Heart right ventricle (tissue), 16 donors: ENCODE measurements around the gene GRIN2B. TPM values are rescaled to one million over a fixed set of nuclear protein-coding genes. Genes with fewer than 3 reads are reported as not detected.

Source experiments
- ATAC-seq, 8 donors: fragments of 200-7000 bp; cut with Tn5 transposase; one replicate each; pipeline ENCODE4 v1.9.1; 2020; ENCODE audit warnings: mild to moderate bottlenecking in 8 of 8, moderate library complexity in 8 of 8, moderate number of reproducible peaks in 1 of 8
- DNase-seq, 2 donors: peaks; one replicate each; pipeline ENCODE4 v3.0.0-alpha.2; 2020
- H3K27ac ChIP-seq, 10 donors: fragments of 200-600 bp; sonication (generic) in 2 of 10; one replicate each; pipeline versions ENCODE4 v1.5.0 to v1.8.0; 2020 to 2022; ENCODE audit warnings: mild to moderate bottlenecking in 3 of 10
- H3K27me3 ChIP-seq, 7 donors: fragments of 200-600 bp; one replicate each; pipeline ENCODE4 v1.8.0; 2021 to 2022; ENCODE audit warnings: mild to moderate bottlenecking in 2 of 7
- H3K36me3 ChIP-seq, 9 donors: fragments of 200-600 bp; sonication (generic) in 1 of 9; one replicate each; pipeline versions ENCODE4 v1.5.0 to v1.8.0; 2020 to 2022; ENCODE audit warnings: mild to moderate bottlenecking in 2 of 9
- H3K4me1 ChIP-seq, 9 donors: fragments of 200-600 bp; sonication (generic) in 1 of 9; one replicate each; pipeline versions ENCODE4 v1.5.0 to v1.8.0; 2020 to 2022; ENCODE audit warnings: mild to moderate bottlenecking in 4 of 9
- H3K4me3 ChIP-seq, 10 donors: fragments of 200-600 bp; sonication (generic) in 2 of 10; one replicate each; pipeline versions ENCODE4 v1.5.0 to v1.8.0; 2020 to 2022; ENCODE audit warnings: mild to moderate bottlenecking in 7 of 10, moderate library complexity in 2 of 10
- H3K9me3 ChIP-seq, 11 donors: fragments of 200-600 bp in 10 of 11; sonication (generic) in 2 of 11; one replicate each; pipeline versions ENCODE4 v1.5.0 to v1.8.0; 2013 to 2022; ENCODE audit warnings: mild to moderate bottlenecking in 2 of 11, control low read depth in 1 of 11, moderate library complexity in 1 of 11
- CTCF ChIP-seq, 9 donors: fragments of 200-600 bp; sonication (generic) in 2 of 9; IDR thresholded peaks; one replicate each; pipeline versions ENCODE4 v1.5.0 to v1.8.0; 2021 to 2022; ENCODE audit warnings: antibody characterized with exemption in 9 of 9, mild to moderate bottlenecking in 5 of 9, moderate library complexity in 1 of 9
- WGBS, 2 donors: extraction: QIAGEN DNeasy Blood & Tissue Kit; methylation state at CpG; one replicate each; pipeline ENCODE4 v1.1.7; 2013; ENCODE audit warnings: inconsistent platforms in 1 of 2; 5-methylcytosine and 5-hydroxymethylcytosine counted together
- intact Hi-C, 10 donors: fragments of 100-400 bp; cut with DNase I; formaldehyde crosslinking; loops; one replicate each; pipeline versions ENCODE4 v1.11.1 to v1.14.2; 2022
- polyA plus RNA-seq, 2 donors: library from polyadenylated mRNA; stranded (reverse); fragments of 200-250 nt; gene quantifications; one replicate each; pipeline ENCODE4 v1.2.3, GENCODE V29; 2013
- total RNA-seq, 10 donors: library from RNA; stranded (reverse); fragmentation: NEBNext Ultra II Directional in 3 of 10; extraction: Animal tissue kit (Norgen Biotek cat#: 25700) in 3 of 10; gene quantifications; one replicate each; pipeline versions ENCODE4 v1.2.1 to v1.2.4, GENCODE V29; 2021 to 2023
- donor health status: Arrhythmogenic right ventricular cardiomyopathy.
- donor health status: ischemic (EF 13 %, LVEDD 7.1; RV severe dilation, severe dysfunction).
- donor health status: healthy with polysubstance abuse.
- donor health status: DM: no; HTN: yes; CAD: no.
- donor health status: DM: no; HTN: no; CAD: no.
- donor health status: ischemic (EF 25% LVEDD 6.9; RV normal size, moderate dysfunction).
- donor health status: ischemic (EF 25% LVEDD 5.7; RV mildly dilated, moderate dysfunction).
- donor health status: healthy.
- donor health status: DM: yes; HTN: yes; CAD: no.
- donor health status: Ischemic cardiomyopathy.
- donor health status: ischemic (EF 35%, LVEDD 5.7; RV mildly dilated, moderate dysfunction).
- donor health status: nonischemic (EF 11% LVEDD 7.7; RV severe dilation, severe dysfunction).
- donor health status: DM: yes; HTN: yes; CAD: no.
- donor health status: PGD.
- donor health status: ischemic (EF 29% LVEDD 5.4; RV normal size, mild dysfunction).
- donor health status: nonischemic (EF 23%, LVEDD 6.1; RV moderate dilation, normal function).

GRIN2B gene
- total and polyA plus RNA-seq, 12 donors = 0.01 to 0.07 (median 0.06) TPM; not detected in 9

- ATAC-seq = no peak
- Histone ChIP-seq H3K4me3 (no peak overlapping the region), H3K27ac (no peak overlapping the region), H3K4me1 (no peaks in the 10 kb centered on the region), H3K9me3 (peaks cover 0 to 25% (median 3%) of the 10 kb centered on the region in 11 donors), H3K36me3 (no peaks in the 10 kb centered on the region), H3K27me3 (peaks cover 0 to 8% (median 3%) of the 10 kb centered on the region in 7 donors)
- no peak for DNase-seq
- intact Hi-C loops = no loop called here
- TF ChIP-seq CTCF (IDR thresholded peaks at IDR 0.05) = no peak
- WGBS, 2 donors = 79 to 83% methylated on average over 1 of the region's 1 CpG
Observed at GRCh38 chr12:14010989-14011388, 29.6 kb upstream of the GRIN2B start.

- H3K4me3 ChIP-seq = no peak overlapping the region
- H3K27ac ChIP-seq = no peak overlapping the region
- intact Hi-C loops = no loop called here
- no peaks in the 10 kb centered on the region for H3K36me3 ChIP-seq
- no peaks in the 10 kb centered on the region for H3K4me1 ChIP-seq
- DNase-seq (no peak), ATAC-seq (no peak)
- WGBS, 2 donors = 2 to 10% methylated on average over 2 of the region's 2 CpGs
- H3K9me3 ChIP-seq = peaks cover 0 to 15% (median 0%) of the 10 kb centered on the region in 11 donors
- H3K27me3 ChIP-seq = peaks cover 0 to 8% (median 0%) of the 10 kb centered on the region in 7 donors
- no peak for TF ChIP-seq CTCF (IDR thresholded peaks at IDR 0.05)
Observed at GRCh38 chr12:14007639-14008038, 26.2 kb upstream of the GRIN2B start.

- TF ChIP-seq CTCF (IDR thresholded peaks at IDR 0.05) = no peak
- Histone ChIP-seq H3K27ac (no peak overlapping the region), H3K36me3 (no peaks in the 10 kb centered on the region), H3K4me1 (no peaks in the 10 kb centered on the region), H3K27me3 (peaks cover 0 to 9% (median 0%) of the 10 kb centered on the region in 7 donors), H3K4me3 (no peak overlapping the region), H3K9me3 (no peaks in the 10 kb centered on the region)
- 81 to 82% methylated on average over 4 of the region's 4 CpGs for WGBS, 2 donors
- intact Hi-C loops = no loop called here
- DNase-seq = no peak
- ATAC-seq = no peak
Observed at GRCh38 chr12:13992585-13992984, 11.2 kb upstream of the GRIN2B start.

- Histone ChIP-seq H3K4me3 (no peak overlapping the region), H3K36me3 (no peaks in the 10 kb centered on the region), H3K4me1 (no peaks in the 10 kb centered on the region), H3K27me3 (peaks cover 0 to 8% (median under 1%) of the 10 kb centered on the region in 7 donors), H3K27ac (no peak overlapping the region), H3K9me3 (no peaks in the 10 kb centered on the region)
- no peak for TF ChIP-seq CTCF (IDR thresholded peaks at IDR 0.05)
- no peak for DNase-seq
- intact Hi-C loops = no loop called here
- ATAC-seq = no peak
Observed at GRCh38 chr12:13992106-13992505, 10.7 kb upstream of the GRIN2B start.
